HG02678 (cell line): ENCODE measurements around the gene PDHX.
"Not testable (repeated sequence)": the region's sequence is repeated elsewhere in the genome, so short reads cannot be mapped to it uniquely, and the experiment has no call there.

Experiments used
- ATAC-seq: cut with Tn5 transposase; IDR thresholded peaks from one replicate; pipeline ENCODE4 v1.9.1; 2021; ENCODE audit warnings: mild to moderate bottlenecking, moderate library complexity; ENCODE audit not compliant: unreplicated experiment

Gene PDHX

DNA sequence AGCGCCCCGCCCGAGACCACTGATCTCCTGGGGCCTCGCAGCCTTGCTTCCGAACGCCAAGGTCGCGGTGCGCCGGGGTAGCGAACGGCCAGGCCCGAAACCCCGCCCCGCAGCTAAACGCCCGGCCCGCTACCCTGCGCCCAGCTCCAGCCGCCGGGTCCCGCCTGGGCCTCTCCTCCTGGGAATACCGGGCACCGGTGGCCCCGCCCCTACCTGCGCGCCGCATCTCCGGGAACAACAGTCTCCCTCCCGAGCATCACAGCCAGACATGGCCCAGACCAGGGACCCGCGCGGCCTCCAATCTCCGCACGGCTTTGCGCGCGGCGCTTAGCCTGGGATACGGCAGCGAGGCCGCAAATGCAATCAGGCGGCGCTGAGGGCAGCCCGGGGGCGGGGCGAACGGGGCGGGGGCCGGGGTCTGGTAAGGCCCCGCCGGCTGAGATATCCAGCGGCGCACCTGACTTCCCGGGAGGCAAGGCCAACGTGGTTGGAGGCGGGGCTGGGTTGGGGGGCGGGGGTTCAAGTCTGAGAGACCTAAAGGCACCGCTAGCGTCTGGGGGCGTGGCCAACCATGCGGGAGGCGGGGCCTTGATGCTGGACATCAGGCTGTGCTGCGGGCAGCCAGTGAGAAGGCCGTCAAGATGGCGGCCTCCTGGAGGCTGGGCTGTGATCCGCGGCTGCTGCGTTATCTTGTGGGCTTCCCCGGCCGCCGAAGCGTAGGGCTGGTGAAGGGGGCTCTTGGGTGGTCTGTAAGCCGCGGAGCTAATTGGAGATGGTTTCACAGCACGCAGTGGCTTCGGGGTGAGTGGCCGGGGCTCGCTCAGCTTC lies at the start of gene PDHX, which contains the start of gene APIP:
Gene PDHX (plus strand): TSS at position 604 of the 828 bp plus-strand sequence. CDS start 38 bp downstream, at position 642.
Gene APIP (minus strand): TSS at position 365 of the 828 bp plus-strand sequence. CDS start 95 bp downstream, at position 270.
- ATAC-seq: peak; percentile 93

DNA sequence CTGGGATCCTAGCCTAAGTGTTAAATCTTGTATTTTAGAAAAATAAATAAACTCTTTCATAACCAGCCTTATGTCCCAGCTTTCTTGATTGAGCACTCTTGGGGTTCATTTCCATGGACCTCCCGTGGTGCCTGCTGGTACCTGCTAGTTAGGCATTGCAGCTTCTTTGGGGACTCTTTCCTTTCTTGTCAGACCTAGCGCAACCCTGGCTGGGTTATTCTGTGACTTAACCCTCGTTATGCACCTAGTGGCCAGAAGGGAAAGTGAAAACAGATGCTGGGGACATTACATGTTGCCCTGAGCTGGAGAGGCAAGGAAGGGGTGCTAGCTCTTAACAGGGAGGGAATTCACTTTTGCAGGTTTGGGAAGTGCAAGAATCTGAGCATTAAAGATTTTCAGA lies 47.0 kb upstream of the PDHX start:
- ATAC-seq: no peak

DNA sequence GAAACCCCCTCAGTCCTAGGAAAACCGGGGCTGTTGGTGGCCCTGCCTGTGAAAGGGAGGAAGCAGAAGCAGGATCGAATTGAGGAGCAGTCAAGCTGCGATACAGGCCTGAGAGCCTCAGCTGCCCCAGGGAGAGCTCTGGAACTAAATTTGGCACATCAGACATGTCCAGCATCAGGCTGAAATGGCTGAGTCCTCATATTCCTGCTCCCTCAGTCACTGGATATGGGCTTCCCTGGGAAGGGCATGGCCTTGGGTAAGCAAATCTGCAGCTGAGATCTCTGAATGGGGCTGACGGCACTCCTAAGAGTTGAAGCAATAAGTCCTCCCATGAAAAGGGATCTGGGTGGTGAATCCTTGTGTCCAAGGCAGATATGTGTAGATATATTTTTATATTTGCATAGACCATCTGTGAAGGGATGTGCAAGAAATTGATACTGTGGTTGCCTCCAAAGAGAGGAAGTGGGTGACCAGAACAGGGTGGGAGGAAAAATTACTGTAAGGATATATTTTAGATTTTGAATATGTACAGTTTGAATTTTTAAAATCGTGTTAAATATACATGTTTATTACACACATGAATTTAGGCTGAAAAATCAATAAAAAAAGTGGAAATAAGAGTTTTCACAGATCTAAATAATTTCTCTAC lies 45.7 kb upstream of the PDHX start:
- ATAC-seq: no peak

DNA sequence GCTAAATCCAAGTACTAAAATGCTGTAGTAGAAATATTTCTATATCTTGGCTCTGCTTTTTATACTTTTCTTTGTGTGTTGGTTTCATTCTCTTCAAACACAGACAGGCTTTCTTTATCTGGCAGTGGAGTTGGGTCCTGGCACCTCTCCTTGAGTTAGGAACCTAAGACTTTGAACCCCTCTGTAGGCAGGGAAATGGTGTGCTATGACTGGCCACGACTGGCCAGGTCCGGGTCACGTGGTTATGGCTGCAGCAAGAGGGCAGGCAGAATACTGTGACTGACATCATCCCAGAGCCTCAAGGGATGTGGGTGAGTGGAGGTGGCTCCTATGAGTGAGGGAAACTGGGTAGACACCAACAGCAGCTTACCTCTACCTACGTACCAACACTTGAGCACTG lies 42.2 kb upstream of the PDHX start:
- ATAC-seq: no peak

DNA sequence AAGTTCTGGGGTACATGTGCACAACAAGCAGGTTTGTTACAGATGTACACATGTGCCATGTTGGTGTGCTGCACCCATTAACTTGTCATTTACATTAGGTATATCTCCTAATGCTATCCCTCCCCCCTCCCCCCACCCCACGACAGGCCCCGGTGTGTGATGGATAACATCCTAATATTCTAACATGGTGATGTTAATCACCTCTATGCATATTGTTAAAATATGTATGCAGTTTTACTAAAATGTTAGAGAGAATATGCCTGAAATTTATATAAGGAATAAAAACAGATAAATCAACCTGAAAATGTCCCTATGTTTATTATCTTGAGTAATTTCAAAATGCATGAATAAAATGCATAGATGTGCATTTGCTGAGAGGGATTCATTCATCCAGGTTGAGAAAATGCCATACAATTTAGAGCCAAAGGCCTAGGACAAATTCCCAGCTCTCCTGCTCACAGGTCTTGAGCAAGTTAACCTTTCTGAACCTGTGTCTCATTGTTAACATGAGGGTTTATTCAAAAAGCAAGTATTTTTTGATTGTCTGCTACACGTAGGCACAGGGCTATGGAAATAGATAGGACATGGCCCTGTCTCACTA lies 38.9 kb upstream of the PDHX start:
- no peak for ATAC-seq

DNA sequence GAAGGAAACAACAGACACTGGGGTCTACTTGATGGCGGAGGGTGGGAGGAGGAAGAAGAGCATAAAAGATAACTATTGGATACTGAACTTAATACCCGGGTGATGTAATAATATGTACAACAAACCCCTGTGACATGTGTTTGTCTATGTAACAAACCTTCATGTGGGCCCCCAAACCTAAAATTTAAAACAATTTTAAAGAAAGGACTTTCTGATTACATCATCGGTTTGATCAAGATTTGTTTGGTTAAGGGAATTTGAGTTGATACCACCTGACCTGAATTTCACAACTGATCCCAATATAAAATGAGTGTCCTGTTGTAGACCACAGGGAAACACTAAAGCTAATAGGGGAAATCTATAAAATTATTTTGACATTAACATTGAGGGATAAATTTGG lies 34.5 kb upstream of the PDHX start:
- ATAC-seq: no peak

DNA sequence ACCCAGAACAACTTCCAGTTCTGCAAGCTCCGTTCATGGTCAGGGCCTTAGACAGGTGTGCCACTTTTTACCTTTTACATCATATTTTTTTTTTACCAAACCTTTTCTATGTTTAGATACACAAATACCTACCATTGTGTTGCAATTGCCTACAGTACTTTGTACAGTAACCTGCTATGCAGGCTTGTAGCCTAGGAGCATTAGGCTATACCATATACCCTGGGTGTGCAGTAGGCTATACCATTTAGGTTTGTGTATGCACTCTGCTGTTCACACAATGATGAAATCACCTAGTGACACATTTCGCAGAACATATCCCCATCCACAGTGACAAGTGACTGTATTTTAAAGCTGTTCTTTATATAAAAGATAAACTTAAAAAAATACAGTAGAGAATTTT lies 29.8 kb upstream of the PDHX start:
- ATAC-seq: no peak

DNA sequence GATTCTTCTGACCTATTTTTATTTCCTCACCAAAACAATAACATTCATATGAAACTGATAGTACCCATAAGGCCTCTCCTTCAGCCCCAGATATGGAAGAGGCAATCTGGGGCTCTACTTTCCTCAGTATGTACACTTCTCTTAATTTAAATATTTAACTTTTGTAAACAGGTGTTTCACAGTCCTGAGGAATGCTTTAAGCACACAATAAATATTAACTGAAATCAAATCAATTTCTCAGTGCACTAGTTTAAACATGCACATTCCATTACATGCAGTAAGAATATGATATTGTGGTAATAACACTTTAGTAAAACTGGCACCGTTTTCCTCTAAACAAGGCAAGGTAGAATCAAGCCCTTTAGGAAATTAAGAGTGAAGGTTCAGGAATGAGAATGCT lies 29.2 kb upstream of the PDHX start:
- ATAC-seq: no peak

DNA sequence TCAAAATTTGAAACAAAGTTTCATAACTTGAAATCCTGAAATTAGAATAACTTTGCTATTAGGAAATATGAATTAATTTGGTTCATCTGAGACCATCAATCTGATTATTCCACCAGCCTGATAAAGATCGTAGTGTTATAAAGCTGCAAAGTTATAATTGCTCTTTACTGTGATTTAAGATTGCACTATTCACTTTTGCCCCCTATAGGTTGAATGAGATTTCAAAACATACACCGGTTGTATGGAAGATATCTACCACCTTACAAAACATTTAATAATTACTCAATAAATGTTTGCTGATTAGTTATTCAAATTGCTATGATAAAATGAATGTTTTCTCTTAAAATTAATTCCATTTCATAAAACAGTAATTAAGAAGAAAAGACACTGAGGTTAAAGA lies 26.3 kb upstream of the PDHX start:
- no peak for ATAC-seq

DNA sequence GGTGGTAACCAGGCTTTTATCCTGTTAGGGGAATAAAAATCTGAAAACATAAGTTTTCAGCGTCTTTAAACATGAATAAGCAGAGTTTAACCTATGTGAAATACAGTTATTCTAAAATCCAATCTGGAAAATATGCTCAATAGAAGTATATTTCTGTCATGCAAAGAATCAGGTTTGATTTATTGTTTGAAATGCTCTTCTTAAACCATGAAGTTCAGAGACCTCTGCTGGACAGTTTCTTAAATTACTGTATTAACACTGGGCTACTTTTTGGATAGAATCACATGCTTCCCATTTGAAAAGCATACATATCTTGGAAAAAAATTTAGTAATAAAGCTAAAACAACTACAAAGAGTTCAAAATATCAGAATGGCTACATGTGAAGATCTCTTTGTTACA lies 25.6 kb upstream of the PDHX start:
- ATAC-seq: no peak

DNA sequence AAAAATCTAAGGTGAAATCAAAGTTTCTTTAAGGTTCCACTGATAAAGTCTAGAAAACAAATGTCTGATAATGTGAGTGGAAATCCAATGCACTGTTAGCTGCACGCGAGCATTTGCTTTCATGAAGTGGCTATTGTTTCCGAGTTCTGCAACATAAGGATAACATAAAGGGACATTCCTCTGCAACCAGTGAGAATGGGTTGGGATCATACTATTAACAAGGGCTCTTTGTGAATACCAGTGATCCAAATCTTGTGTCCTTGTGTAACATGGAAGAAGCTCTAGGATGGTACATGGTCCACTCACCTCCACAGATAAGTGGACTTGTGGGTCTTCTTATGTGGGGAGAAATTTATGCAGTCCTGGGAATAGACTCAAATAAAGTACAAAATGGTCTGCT lies 24.8 kb upstream of the PDHX start:
- ATAC-seq: no peak

DNA sequence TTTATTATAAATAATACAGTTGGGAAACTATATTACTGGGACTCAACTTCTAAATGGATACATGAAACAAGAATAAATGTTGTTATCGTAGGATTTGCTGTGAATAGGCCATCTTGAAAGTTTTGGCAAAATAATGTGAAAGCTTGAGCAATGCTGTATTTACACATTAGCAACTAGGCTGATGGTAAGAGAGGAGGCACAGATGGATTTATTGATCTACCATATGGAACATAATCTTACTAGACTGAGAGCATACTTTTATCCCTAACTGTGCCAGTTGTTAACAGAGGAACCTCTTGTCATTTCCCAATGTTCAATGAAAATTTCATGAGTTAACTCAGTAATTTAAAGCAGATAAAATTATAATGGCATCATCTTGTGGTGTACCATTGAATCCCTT lies 23.0 kb upstream of the PDHX start:
- no peak for ATAC-seq

DNA sequence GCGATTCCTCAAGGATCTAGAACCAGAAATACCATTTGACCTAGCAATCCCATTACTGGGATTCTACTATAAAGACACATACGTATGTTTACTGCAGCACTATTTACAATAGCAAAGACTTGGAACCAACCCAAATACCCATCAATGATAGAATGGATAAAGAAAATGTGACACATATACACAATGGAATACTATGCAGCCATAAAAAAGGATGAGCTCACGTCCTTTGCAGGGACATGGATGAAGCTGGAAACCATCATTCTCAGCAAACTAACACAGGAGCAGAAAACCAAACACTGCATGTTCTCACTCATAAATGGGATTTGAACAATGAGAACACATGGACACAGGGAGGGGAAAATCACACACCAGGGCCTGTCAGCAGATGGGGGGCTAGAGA lies 20.2 kb upstream of the PDHX start:
- ATAC-seq: not testable (repeated sequence)

DNA sequence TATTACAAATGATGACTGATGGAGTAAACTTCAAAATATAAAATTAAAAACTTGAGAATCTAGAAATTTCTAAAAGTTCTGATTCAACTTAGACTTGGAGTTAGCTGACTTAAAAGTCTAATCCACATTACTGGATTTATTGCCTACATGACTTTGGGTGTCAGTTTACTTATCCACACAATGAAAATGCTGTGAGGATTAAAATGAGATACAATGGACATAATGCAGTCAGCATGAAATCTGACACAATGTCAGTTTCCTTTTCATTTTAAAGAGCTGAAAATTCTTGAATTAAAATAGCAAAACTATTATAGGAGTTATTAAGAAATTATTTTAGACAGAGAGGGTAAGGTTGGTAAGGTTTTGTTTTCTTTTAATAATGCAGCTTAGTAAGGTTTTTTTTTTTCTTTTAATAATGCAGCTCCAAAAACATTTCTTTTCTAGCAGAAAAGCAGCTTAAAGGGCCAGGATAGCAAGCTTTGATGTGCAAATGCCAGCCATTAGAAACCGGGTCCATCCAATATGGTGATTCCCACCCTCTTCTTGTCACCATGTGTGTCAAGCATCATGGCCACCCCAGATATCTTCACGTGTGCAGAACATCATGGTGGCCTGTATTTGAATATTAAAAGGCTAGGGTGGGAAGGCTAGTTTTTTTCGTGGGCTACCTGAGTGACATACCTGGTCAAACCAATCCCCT lies 19.1 kb upstream of the PDHX start:
- no peak for ATAC-seq

DNA sequence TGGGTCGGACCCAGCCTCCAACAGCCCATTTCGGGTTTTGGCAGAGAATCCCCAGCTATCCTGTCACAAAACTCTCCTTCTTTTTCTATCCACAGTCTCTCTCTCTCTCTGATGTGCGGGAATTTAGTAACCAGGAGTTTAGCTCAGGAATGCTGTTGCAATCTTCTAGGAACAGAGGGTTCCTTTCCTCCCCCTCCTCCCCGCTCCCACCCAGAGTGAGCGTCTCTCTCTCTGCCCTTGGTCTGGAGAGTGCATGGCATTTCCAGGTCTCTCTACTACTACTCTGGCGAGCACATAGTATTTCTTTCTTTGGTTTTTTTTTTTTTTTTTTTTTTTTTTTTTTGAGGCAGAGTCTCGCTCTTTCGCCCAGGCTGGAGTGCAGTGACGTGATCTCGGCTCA lies 17.9 kb upstream of the PDHX start:
- ATAC-seq: no peak

DNA sequence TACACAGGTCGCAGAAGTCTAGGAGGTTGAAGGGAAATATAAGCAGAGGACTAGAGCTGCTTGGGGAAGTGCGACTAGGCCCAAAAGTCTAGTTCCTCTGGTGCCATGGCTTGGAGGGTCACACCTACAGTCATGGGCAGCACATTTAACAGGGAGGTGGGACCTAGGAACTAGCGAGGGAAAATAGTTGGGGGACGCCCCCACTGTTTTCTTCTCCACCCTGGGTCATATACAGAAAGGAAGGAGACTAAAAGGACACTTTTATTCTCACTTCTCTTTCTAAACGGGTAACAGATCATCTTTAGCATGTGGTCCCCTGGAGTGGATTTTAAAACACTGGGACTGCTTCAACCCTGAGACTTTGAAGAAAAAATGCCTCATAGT lies 16.8 kb upstream of the PDHX start:
- ATAC-seq: no peak

DNA sequence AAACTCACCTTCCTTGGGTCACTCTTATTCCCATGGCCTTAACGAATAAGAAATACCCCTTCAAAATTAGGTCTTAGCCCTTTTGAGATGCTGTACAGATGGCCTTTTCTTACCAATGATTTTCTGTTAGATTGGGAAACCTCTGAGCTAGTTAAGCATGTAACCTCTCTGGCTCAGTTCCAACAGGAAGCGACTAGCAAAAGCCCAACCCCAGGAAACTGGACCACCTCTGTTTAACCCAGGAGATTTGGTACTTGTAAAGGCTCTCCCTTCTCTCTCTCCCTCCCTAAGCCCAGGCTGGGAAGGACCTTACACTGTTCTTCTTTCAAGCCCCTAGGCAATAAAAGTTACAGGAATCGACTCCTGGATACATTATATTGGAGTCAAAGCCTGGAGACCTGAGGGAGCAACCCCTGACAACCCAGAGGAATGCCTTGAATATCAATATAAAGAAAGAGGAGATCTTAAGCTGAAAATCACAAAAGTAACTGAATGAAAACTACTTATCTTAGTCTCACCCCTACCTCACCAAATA lies 11.9 kb upstream of the PDHX start:
- no peak for ATAC-seq

DNA sequence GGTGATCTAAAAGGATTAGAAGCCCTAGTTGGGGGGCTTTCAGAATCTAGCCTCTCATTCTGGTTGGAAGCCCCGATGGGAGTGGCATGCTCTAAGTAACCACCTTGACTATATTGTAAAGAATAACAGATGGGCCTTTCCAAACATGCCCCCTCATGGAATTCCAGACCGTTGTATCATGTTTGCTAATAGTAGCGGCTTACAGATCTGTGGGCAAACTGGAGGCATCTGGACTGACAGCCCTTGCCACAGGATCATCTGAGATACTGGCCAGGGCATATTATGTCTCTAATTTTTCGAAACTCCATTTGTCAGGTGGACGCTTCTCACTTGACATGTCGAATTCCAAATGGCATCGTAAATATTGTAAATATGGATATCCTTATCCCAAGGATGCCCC lies 10.8 kb upstream of the PDHX start:
- ATAC-seq: no peak

DNA sequence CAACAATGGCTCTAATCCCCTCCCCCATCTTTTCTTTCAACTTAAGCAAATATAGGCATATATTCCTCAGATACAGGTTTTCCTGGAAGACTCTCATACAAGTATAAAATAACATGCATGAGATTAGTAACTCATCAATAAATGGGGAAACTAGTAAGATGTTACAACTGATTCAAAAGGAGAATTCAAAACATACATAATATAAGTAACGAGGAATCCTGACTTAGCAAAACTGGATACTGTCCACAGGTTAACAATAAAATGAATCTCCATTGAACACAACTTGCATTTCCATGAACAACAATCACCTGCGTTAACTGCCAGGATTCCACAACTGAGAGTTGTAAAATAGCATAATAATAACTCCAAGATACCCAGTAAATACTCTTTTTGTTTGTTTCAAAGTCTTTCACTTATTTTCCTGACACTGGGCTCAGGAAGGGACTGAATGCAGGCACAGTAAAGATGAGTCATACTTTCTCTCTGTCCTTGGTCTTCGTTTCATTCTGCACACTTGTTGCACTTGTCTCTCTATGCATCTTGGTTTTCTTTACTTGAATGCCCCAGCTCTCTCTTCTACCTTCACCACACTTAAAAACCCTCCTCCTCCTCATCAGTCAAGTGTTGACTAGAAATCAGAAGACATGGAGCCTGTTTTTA lies 8.4 kb upstream of the PDHX start:
- ATAC-seq: no peak

DNA sequence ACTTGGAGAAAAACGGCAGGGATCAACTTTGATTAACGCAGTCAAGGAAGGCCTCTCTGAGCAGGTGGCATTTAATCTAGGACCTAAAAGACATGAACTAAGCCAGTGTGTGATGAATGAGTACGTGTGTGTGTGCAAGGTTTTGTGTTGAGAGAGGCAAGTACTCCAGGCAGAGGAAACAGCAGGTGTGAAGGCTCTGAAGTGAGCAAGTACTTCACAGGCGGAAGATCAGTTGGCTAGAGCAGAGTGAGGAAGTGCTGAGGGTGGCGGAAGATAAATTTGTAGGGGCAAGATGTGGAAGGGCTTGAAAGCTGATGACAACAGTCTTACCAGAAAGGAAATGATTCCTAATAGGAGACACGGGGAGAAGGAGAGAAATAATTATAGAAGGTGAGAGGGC lies 7.0 kb upstream of the PDHX start:
- no peak for ATAC-seq

DNA sequence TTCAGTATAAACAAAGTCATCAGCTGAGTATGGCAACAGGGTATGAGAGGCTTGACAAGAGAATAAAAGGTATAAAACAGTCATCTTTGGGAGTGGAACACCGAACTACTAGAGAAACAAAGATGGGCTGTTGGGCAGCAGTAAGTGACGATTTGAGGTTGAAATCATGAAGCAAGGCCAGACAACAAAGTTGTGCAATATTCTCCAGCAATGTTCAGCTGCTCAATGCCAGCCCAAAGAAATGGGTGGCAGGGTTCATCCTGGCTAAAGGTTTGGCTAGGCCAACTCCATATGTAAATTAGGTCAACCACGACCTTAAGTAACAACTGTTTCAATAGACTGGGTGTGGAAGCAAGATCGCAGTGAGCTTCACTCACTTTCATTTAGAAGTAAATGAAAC lies 6.5 kb upstream of the PDHX start:
- ATAC-seq: no peak
